Retinal pigment epithelial cell (primary cell): ENCODE results near the gene FBXO40.

ENCODE experiments used
- DNase-seq: peaks from one replicate; pipeline ENCODE4 v3.0.0-alpha.2; 2010; ENCODE audit warnings: low read depth
- H3K4me3 ChIP-seq: 2 replicates; pipeline ENCODE4 v1.5.1; 2011; ENCODE audit warnings: mild to moderate bottlenecking, low read length, control low read depth, moderate library complexity
- CTCF ChIP-seq: conservative IDR thresholded peaks from 2 replicates; pipeline ENCODE4 v1.5.1; 2011; ENCODE audit warnings: low read depth, low read length, control low read depth, inconsistent platforms

The FBXO40 gene

GRCh38 chr3:121641127-121641526, 47.9 kb downstream of the FBXO40 start:
- no peak for TF ChIP-seq CTCF
- DNase-seq: no peak
- H3K4me3 ChIP-seq: no peak overlapping the region

- no peak overlapping the region for H3K4me3 ChIP-seq
- DNase-seq: no peak
- no peak for TF ChIP-seq CTCF
These were observed 49.6 kb downstream of the FBXO40 start for GRCh38 chr3:121642601-121643314.

GRCh38 chr3:121645054-121645453, 51.9 kb downstream of the FBXO40 start:
- TF ChIP-seq CTCF: no peak
- no peak overlapping the region for H3K4me3 ChIP-seq
- DNase-seq: no peak

- no peak overlapping the region for H3K4me3 ChIP-seq
- no peak for DNase-seq
- no peak for TF ChIP-seq CTCF
These were observed 55.2 kb downstream of the FBXO40 start for GRCh38 chr3:121648219-121648958.

GRCh38 chr3:121649645-121650044, 56.5 kb downstream of the FBXO40 start:
- TF ChIP-seq CTCF: no peak
- DNase-seq: no peak
- H3K4me3 ChIP-seq: no peak overlapping the region

- no peak for TF ChIP-seq CTCF
- H3K4me3 ChIP-seq: no peak overlapping the region
- peak; percentile 1 for DNase-seq
These were observed 58.5 kb downstream of the FBXO40 start for GRCh38 chr3:121651684-121652083.
